ENCODE results near the gene RAB8A. TPM values are rescaled to one million over a fixed set of nuclear protein-coding genes. Genes with fewer than 3 reads are reported as not detected.

RAB8A gene
- total RNA-seq, 6 donors from 2014 or later: 29.3 to 117 (median 60.6) TPM

DNA sequence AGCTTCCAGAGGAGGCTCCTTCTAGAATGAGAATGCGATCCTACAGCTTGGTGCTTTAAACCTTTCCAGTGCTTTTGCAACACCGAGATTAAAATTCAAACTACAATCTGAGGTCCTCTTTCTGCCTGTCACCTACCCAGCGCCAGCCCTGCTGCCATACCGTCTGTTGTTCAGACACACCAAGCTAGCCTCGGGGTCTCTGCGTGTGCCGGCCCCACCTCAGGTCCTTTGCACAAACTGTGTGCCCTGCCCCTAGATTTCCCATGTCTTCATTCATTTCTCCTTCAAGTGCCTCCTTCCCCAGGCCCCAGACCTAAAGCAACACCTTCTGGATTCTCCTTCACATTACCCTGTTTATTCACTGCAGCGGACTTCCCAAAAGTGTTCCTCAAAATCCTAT lies 42.9 kb downstream of the RAB8A start:
- Histone ChIP-seq H3K9me3 (no peaks in the 10 kb centered on the region), H3K27ac (no peak overlapping the region), H3K4me3 (no peak overlapping the region), H3K4me1 (no peaks in the 10 kb centered on the region), H3K27me3 (no peaks in the 10 kb centered on the region), H3K36me3 (peaks cover 0 to 14% (median 4%) of the 10 kb centered on the region in 4 donors)
- TF ChIP-seq, protein P1, sequence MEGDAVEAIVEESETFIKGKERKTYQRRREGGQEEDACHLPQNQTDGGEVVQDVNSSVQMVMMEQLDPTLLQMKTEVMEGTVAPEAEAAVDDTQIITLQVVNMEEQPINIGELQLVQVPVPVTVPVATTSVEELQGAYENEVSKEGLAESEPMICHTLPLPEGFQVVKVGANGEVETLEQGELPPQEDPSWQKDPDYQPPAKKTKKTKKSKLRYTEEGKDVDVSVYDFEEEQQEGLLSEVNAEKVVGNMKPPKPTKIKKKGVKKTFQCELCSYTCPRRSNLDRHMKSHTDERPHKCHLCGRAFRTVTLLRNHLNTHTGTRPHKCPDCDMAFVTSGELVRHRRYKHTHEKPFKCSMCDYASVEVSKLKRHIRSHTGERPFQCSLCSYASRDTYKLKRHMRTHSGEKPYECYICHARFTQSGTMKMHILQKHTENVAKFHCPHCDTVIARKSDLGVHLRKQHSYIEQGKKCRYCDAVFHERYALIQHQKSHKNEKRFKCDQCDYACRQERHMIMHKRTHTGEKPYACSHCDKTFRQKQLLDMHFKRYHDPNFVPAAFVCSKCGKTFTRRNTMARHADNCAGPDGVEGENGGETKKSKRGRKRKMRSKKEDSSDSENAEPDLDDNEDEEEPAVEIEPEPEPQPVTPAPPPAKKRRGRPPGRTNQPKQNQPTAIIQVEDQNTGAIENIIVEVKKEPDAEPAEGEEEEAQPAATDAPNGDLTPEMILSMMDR (IDR thresholded peaks at IDR 0.05): no peak
- 94 to 99% methylated on average over 8 of the region's 8 CpGs for WGBS, 2 donors
- ATAC-seq (ENCODE audit: low FRiP score in 2 of 2) (no peak), DNase-seq (no peak)

DNA sequence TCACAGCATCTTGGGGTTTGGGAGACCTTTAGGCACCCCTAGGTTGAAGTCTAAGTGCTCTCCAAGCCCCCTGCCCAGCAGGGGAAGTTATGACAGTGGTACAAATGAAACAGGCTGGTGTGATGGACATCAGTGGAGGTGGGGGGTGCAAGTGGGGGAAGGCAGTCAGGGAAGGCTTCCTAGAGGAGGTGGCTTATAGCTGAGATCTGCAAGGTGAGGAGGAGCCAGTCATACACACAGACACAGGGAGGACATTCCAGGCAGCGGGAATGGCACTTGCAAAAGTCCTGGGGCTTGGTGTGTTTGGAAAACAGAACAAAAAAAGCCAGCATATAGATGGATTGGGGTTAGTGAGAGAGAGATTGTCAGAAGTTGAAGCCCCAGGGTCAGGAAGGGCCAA lies 43.4 kb downstream of the RAB8A start:
- Histone ChIP-seq H3K4me3 (no peak overlapping the region), H3K9me3 (no peaks in the 10 kb centered on the region), H3K36me3 (peaks cover 0 to 14% (median 4%) of the 10 kb centered on the region in 4 donors), H3K27ac (no peak overlapping the region), H3K27me3 (no peaks in the 10 kb centered on the region), H3K4me1 (no peaks in the 10 kb centered on the region)
- TF ChIP-seq, protein P1 (IDR thresholded peaks at IDR 0.05): no peak
- TF ChIP-seq EP300 (IDR thresholded peaks at IDR 0.05) (no peak), POLR2AphosphoS5 (IDR thresholded peaks at IDR 0.05) (no peak), POLR2A (IDR thresholded peaks at IDR 0.05) (no peak)
- 81 to 84% methylated on average over 1 of the region's 1 CpG for WGBS, 2 donors
- DNase-seq (no peak), ATAC-seq (ENCODE audit: low FRiP score in 2 of 2) (no peak)

DNA sequence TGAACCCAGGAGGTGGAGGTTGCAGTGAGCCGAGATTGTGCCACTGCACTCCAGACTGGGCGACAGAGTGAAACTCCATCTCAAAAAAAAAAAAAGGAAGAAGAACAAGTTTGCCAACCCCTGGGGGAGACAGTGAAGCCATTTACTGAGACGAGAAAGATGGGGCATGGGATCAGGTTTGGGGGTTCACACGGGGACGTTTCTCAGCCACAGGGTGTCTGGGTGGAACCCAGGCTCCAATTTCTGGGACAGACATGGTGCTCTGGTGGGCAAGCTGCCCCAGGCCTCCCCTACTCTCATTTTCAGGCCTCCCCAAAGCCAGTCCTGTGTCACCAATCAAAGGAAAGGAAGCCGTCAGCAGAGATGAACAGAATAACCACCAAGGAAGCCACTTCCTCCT lies 45.2 kb downstream of the RAB8A start:
- 71 to 73% methylated on average over 6 of the region's 6 CpGs for WGBS, 2 donors
- H3K4me1 ChIP-seq: no peaks in the 10 kb centered on the region
- H3K36me3 ChIP-seq: peaks cover 0 to 14% (median 4%) of the 10 kb centered on the region in 4 donors
- no peak for ATAC-seq (ENCODE audit: low FRiP score in 2 of 2)
- no peaks in the 10 kb centered on the region for H3K9me3 ChIP-seq
- no peak overlapping the region for H3K4me3 ChIP-seq
- H3K27ac ChIP-seq: no peak overlapping the region
- DNase-seq: no peak
- no peaks in the 10 kb centered on the region for H3K27me3 ChIP-seq
- TF ChIP-seq EP300 (IDR thresholded peaks at IDR 0.05): no peak
- TF ChIP-seq POLR2AphosphoS5 (IDR thresholded peaks at IDR 0.05): no peak
- TF ChIP-seq, protein P1 (IDR thresholded peaks at IDR 0.05): no peak
- no peak for TF ChIP-seq POLR2A (IDR thresholded peaks at IDR 0.05)

DNA sequence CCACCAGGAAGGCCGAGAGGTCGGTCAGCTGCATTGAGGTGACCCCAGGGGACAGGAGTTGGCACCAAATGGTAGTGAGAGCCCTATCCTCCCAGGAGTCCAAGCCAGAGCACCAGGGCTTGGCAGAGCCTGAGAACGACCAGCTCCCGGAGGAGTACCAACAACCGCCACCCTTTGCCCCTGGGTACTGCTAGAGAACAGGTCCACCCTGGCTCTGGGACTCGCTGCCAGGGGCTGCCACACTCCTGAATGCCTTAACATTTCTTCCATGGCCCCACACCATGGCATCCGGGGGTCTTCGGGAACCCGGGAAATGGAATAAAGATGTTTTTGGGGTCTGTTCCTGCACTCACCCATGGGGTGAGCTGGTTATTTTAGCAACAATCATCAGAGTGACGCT lies 45.9 kb downstream of the RAB8A start:
- H3K9me3 ChIP-seq: no peaks in the 10 kb centered on the region
- H3K27me3 ChIP-seq: no peaks in the 10 kb centered on the region
- DNase-seq (no peak), ATAC-seq (ENCODE audit: low FRiP score in 2 of 2) (no peak)
- no peaks in the 10 kb centered on the region for H3K4me1 ChIP-seq
- H3K27ac ChIP-seq: no peak overlapping the region
- WGBS, 2 donors: 85 to 100% methylated on average over 4 to 9 of the region's 10 CpGs
- no peak for TF ChIP-seq POLR2A (IDR thresholded peaks at IDR 0.05)
- TF ChIP-seq EP300 (IDR thresholded peaks at IDR 0.05): no peak
- TF ChIP-seq POLR2AphosphoS5 (IDR thresholded peaks at IDR 0.05): no peak
- TF ChIP-seq, protein P1 (IDR thresholded peaks at IDR 0.05): no peak
- peaks cover 0 to 14% (median 3%) of the 10 kb centered on the region in 4 donors for H3K36me3 ChIP-seq
- H3K4me3 ChIP-seq: no peak overlapping the region

DNA sequence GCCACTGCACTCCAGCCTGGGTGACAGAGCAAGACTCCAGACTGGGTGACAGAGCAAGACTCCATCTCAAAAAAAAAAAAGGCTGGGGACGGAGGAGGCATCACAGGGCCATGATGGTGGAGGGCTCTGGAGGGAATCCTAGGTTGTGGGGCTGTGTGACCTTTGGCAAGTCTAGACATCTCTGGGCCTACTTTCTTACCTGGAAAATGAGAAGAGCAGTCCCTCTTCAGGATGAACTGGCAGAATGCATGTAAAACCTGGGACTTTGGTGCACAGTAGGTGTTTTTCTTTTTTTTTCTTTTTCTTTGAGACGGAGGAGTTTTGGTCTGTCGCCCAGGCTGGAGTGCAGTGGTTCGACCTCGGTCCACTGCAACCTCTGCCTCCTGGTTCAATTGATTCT lies 48.0 kb downstream of the RAB8A start:
- H3K27ac ChIP-seq: no peak overlapping the region
- H3K9me3 ChIP-seq: no peaks in the 10 kb centered on the region
- peaks cover 0 to 14% (median 0%) of the 10 kb centered on the region in 4 donors for H3K36me3 ChIP-seq
- H3K4me3 ChIP-seq: no peak overlapping the region
- TF ChIP-seq POLR2A (IDR thresholded peaks at IDR 0.05): no peak
- TF ChIP-seq EP300 (IDR thresholded peaks at IDR 0.05): no peak
- TF ChIP-seq POLR2AphosphoS5 (IDR thresholded peaks at IDR 0.05): no peak
- TF ChIP-seq, protein P1 (IDR thresholded peaks at IDR 0.05): no peak
- H3K27me3 ChIP-seq: no peaks in the 10 kb centered on the region
- DNase-seq (no peak), ATAC-seq (ENCODE audit: low FRiP score in 2 of 2) (no peak)
- no peaks in the 10 kb centered on the region for H3K4me1 ChIP-seq
- WGBS, 2 donors: 90% methylated on average over 5 of the region's 5 CpGs

Measured in upper lobe of left lung (tissue), 6 donors.